Measurements from ENCODE around the gene EXOC6B. TPM values are rescaled to one million over a fixed set of nuclear protein-coding genes. Genes with fewer than 3 reads are reported as not detected.

EXOC6B gene
- polyA plus RNA-seq, 2 of the 4 experiments (the other 2 are of a cell fraction), result 15.5 to 24.7 TPM

GRCh38 chr2:72141881-72142451, 683.9 kb downstream of the EXOC6B start:
- ChIA-PET POLR2A (no interaction called here), CTCF (interaction anchor here (1.0 to 2.4 kb wide), 4 partner anchors 8 to 596 kb away, joined by 3 to 6 read pairs (median 4); no protein-coding TSS in a partner anchor)
- ATAC-seq, result no peak
- no peak for DNase-seq (ENCODE audit: low read depth in 1 of 2, low spot score in 1 of 2)
- no peak overlapping the region for H3K4me3 ChIP-seq
- no peak overlapping the region for H3K4me2 ChIP-seq
- H3K9me3 ChIP-seq, result no peaks in the 10 kb centered on the region
- FAIRE-seq, result no peak
- TF ChIP-seq USF2 (IDR thresholded peaks at IDR 0.05) (no peak), HEYL (CRISPR knock-in tag; IDR thresholded peaks at IDR 0.05) (no peak), RCOR1 (IDR thresholded peaks at IDR 0.05; ENCODE audit: low read depth, low read length) (no peak), POLR2A (IDR thresholded peaks at IDR 0.05; ENCODE audit: low read length) (no peak), HOXA7 (CRISPR knock-in tag; IDR thresholded peaks at IDR 0.05) (no peak), TP53 (CRISPR knock-in tag; IDR thresholded peaks at IDR 0.05) (no peak), MAFK (IDR thresholded peaks at IDR 0.05; ENCODE audit: partially characterized antibody) (no peak), MAX (IDR thresholded peaks at IDR 0.05) (no peak), GATA3 (IDR thresholded peaks at IDR 0.05; ENCODE audit: borderline replicate concordance) (no peak), CTCF (IDR thresholded peaks at IDR 0.05) (no peak), REST (IDR thresholded peaks at IDR 0.05) (no peak), MYC (IDR thresholded peaks at IDR 0.05; ENCODE audit: borderline replicate concordance, low read length) (no peak), JUN (IDR thresholded peaks at IDR 0.05) (no peak), PBX3 (IDR thresholded peaks at IDR 0.05) (no peak), FOXS1 (CRISPR knock-in tag; IDR thresholded peaks at IDR 0.05) (no peak), ATOH8 (CRISPR knock-in tag; IDR thresholded peaks at IDR 0.05; ENCODE audit: low read depth) (no peak), POLR2AphosphoS2 (conservative IDR thresholded peaks at IDR 0.05; ENCODE audit: low read length) (no peak)
- H3K4me1 ChIP-seq, result peaks cover 52% of the 10 kb centered on the region
- WGBS (ENCODE audit: missing lambda C conversion rate), result 92% methylated on average over 8 of the region's 13 CpGs
- no peak overlapping the region for H3K27ac ChIP-seq

- ChIA-PET POLR2A (no interaction called here), CTCF (interaction anchor here (0.7 to 4.5 kb wide), 6 partner anchors 9 to 217 kb away, joined by 3 to 37 read pairs (median 4); no protein-coding TSS in a partner anchor)
- H3K4me1 ChIP-seq, result peaks cover 44% of the 10 kb centered on the region
- no peak for DNase-seq (ENCODE audit: low read depth in 1 of 2, low spot score in 1 of 2)
- H3K27ac ChIP-seq, result no peak overlapping the region
- ATAC-seq, result no peak
- H3K4me3 ChIP-seq, result no peak overlapping the region
- WGBS (ENCODE audit: missing lambda C conversion rate), result 98% methylated on average over 5 of the region's 5 CpGs
- no peak for FAIRE-seq
- no peaks in the 10 kb centered on the region for H3K9me3 ChIP-seq
- TF ChIP-seq HOXB5 (CRISPR knock-in tag; IDR thresholded peaks at IDR 0.05) (no peak), RARB (CRISPR knock-in tag; IDR thresholded peaks at IDR 0.05) (no peak), KDM5A (IDR thresholded peaks at IDR 0.05) (no peak), POLR2AphosphoS2 (conservative IDR thresholded peaks at IDR 0.05; ENCODE audit: low read length) (no peak), CBX8 (IDR thresholded peaks at IDR 0.05) (no peak), FOSL2 (IDR thresholded peaks at IDR 0.05) (no peak), FOSL2 (CRISPR knock-in tag; IDR thresholded peaks at IDR 0.05) (no peak)
- no peak overlapping the region for H3K4me2 ChIP-seq
Observed at GRCh38 chr2:72141032-72141645, 684.7 kb downstream of the EXOC6B start.
